Epithelial cell of proximal tubule (primary cell): ENCODE data around the gene HEMK1. TPM values are rescaled to one million over a fixed set of nuclear protein-coding genes. Genes with fewer than 3 reads are reported as not detected.

ENCODE experiments used
- DNase-seq: peaks from one replicate; pipeline ENCODE4 v3.0.0-alpha.2; 2011; ENCODE audit warnings: low read depth
- H3K4me3 ChIP-seq: 2 replicates; pipeline ENCODE4 v1.5.1; 2011; ENCODE audit warnings: low read depth, mild to moderate bottlenecking, low read length
- total RNA-seq: library from RNA; depleted of rRNA; stranded (reverse); fragments of >200 nt; gene quantifications from 2 replicates; pipeline ENCODE4 v1.2.3, GENCODE V29; 2015
- TF ChIP-seq, protein P1 (sequence below): conservative IDR thresholded peaks from 2 replicates; pipeline ENCODE4 v1.5.1; 2012; ENCODE audit warnings: low read depth, mild to moderate bottlenecking, low read length

Gene HEMK1
- total RNA-seq, 1 donor from 2014 or later = 13.7 TPM

DNA sequence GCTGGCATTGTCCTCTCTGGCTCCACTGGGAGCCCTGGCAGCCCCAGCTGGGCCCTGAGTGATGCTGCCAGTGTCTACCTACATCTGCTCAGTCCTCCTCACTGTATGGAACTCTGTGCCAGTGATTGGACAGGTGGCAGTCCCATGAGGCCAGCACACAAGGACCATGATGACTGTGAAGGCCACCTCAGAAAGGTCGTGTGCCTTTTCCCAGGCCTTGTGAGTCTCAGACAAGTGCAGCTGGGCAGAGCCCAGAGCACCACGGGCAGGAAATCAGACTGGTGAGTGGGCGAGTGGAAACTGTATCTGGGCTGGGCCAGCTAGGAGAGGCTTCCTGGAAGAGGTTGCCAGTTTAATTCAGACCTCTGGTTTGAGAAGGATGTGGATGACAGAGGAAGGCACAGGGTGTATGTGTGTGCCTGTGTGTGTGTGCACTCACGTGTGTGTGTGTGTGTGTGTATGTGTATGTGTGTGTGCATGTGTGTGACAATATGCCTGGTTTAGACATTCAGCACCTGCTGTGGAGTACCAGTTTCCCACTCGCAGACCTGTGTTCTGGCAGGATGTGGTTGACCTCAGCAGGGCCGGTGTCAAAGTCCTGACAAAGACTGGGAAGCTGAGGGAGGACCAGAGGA, 54.6 kb downstream of the HEMK1 start:
- no peak overlapping the region for H3K4me3 ChIP-seq
- no peak for DNase-seq
- TF ChIP-seq, protein P1, sequence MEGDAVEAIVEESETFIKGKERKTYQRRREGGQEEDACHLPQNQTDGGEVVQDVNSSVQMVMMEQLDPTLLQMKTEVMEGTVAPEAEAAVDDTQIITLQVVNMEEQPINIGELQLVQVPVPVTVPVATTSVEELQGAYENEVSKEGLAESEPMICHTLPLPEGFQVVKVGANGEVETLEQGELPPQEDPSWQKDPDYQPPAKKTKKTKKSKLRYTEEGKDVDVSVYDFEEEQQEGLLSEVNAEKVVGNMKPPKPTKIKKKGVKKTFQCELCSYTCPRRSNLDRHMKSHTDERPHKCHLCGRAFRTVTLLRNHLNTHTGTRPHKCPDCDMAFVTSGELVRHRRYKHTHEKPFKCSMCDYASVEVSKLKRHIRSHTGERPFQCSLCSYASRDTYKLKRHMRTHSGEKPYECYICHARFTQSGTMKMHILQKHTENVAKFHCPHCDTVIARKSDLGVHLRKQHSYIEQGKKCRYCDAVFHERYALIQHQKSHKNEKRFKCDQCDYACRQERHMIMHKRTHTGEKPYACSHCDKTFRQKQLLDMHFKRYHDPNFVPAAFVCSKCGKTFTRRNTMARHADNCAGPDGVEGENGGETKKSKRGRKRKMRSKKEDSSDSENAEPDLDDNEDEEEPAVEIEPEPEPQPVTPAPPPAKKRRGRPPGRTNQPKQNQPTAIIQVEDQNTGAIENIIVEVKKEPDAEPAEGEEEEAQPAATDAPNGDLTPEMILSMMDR = no peak

DNA sequence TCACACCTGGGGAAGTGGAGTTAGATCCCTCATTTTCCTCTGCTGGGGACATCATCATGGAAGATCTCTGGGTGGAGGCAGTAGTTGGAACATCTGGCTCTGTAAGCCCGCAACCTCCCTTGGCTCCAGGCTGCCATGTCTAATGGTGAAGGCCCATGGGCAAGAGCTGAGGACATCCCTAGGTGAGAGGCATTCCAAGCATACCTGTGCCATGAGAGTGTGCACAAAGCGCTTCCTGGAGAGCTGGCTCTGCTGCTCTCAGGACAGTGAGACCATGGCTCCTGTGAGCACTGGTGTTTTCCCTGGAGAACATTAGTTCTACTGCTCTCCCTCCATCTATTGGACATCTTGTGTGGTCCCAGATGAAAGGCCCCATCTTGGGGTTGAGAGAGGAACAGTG, 55.3 kb downstream of the HEMK1 start:
- DNase-seq = no peak
- TF ChIP-seq, protein P1 = no peak
- H3K4me3 ChIP-seq = no peak overlapping the region

DNA sequence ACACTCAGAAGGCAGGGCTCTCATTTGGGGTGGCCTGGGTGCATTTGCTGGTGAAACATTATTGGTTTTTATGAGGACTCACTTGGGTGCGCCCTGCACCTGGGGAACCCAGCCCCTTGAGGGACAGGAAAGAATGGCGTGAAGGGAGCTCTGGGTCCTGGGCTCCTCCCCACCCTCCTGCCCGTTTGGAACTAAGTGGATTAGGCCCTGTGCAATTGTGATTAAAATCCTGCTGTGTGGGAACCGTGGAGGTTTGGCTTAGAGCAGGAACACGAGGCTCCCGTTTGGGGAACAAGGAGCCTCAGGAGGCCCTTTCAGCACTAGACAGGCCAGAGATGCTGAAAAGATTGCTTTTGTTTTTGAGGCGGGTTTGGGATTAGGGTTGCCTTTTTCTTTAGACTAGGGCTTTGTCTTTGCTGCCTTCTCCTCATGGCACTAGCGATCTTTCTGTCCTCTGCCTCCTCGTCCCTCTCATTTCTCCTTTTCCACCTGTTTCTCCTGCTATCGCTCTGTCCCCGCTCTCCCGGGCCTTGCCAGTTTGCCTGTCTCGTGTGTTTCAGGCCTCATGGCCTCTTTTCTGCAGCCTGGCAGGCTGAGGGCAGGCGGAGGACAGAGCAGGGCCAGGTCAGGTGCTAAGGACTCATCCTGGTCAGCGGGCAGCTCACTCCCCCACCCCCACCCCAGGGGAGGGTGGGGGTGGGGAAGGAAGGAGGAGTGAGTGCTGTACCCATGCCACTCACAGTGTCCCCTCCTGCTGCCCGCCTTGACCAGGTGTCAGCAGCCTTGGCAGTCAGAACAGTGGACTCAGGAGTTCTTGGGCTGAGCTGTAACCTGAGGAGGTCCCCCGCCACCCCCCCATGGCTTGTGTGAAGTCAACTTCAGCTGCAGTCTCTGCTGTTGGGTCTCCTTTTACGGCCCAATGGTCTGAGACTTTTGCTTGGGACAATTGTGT, 56.2 kb downstream of the HEMK1 start:
- DNase-seq = no peak
- TF ChIP-seq, protein P1 = no peak
- H3K4me3 ChIP-seq = no peak overlapping the region

DNA sequence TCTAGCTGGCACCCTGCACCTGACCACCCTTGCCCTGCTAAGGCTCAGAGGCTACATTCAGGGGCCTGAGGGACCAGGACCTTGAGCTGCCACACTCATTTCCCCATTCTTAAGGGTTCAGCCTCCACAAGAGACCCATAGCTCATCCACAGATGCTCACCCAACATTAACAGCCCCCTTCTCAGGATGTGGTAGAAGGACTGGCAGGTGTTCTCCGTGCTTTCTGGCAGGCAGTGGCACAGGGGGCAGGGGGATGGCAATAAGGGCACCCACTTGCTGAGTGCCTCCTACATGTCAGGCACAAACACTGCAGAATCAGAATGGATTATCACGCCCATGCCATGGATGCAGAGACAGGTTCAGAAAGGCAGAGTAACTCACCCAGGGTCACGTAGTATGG, 57.1 kb downstream of the HEMK1 start:
- TF ChIP-seq, protein P1 = no peak
- no peak overlapping the region for H3K4me3 ChIP-seq
- no peak for DNase-seq

DNA sequence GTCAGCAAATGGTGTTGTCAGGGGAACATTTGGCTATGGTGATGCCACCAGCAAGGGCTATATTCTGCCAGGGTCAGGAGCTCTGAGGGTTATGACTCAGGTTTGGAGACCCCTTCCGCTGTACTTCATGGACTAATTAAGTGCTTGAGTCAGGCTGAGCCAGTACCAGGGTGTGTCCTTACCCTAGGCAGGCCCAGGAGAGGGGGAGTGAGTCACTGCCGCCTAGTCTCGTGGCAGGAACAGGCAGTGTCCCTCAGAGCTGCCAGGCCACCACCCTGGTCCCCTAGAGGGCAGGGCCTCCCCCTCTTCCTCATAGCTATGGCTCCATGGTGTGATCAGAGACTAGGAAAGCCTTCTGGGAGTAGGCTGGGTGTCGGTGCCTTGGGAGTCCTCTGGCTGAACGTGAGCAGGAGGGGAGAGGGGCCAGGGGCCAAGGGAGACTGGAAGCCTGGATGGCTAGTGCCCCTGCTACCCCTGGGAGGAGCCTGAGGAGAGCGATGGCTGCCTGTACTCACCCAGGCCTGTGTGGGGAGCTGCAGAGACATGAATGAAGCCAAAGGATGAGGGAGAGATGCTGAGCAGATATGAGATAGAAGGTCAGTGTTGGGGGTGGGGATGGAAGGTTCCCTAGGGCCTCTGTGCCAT, 58.2 kb downstream of the HEMK1 start:
- H3K4me3 ChIP-seq = no peak overlapping the region
- DNase-seq = no peak
- TF ChIP-seq, protein P1 = peak; percentile 54

DNA sequence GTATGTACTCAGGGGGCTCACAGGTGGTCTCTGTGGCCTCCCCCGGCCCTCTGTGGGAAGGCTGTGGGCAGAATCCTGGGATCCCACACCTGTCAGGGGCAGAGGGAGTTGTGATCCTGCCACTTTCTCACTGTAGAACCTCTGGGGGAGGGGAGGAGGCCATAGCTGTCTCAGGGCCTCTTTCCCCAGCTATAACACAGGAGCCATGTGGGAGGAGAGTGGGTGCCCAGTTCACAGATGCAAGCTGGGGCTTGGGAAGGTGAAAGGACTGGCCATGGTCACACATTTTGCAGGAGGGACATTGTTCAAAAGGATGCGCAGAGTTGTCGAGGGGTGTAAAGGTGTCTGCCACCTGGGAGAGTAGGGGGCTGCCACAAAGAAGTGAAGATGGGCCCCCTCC, 59.3 kb downstream of the HEMK1 start:
- DNase-seq = no peak
- no peak overlapping the region for H3K4me3 ChIP-seq

More for the DNA sequence above, 59.3 kb downstream of the HEMK1 start:
- TF ChIP-seq, protein P1 = no peak
